Hindlimb muscle (tissue), 1 donor: ENCODE data around the gene TAF4. TPM values are rescaled to one million over a fixed set of nuclear protein-coding genes. Genes with fewer than 3 reads are reported as not detected.
"Not testable (repeated sequence)": the region's sequence is repeated elsewhere in the genome, so short reads cannot be mapped to it uniquely, and the experiment has no call there.

Experiments used
- DNase-seq: peaks from one replicate; pipeline ENCODE4 v3.0.0-alpha.2; 2013
- polyA plus RNA-seq: library from polyadenylated mRNA; unstranded; fragments of 120-200 nt; gene quantifications from one replicate; pipeline ENCODE4 v1.2.1, GENCODE V29; 2013; ENCODE audit not compliant: insufficient read length

TAF4 gene
- polyA plus RNA-seq, 1 donor = 16.3 TPM

DNA sequence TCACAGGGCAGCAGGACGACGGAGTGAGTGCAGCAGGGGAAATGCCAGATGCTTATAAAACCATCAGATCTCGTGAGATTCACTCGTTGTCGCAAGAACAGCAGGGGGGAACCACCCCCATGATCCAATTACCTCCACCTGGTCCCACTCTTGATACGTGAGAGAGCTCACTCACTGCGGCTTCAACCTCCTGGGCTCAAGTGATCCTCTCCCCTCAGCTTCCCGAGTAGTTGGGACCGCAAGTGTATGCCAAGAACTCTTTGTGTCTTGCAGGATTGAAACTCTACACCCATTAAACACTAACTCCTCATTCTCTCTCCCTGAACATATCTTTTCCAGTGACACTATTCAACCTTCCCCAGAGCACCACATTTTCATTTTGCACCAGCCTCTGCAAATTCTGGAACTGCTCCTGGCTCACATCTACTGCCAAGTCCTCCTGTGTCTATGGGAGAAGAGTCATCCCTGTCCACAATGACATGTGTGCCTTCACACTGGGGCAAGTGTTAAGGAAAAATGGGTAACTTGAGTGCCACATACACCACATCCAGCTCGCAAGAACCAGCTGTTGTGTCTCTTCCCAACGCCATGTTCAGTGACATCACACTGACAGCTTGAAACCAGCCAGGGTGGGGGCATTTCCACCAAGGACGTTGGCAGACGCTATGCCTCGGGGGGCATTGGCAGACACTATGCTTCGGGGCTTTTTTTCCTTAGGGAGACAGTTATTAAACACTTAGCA is 14.7 kb upstream of the TAF4 start:
- DNase-seq = no peak

DNA sequence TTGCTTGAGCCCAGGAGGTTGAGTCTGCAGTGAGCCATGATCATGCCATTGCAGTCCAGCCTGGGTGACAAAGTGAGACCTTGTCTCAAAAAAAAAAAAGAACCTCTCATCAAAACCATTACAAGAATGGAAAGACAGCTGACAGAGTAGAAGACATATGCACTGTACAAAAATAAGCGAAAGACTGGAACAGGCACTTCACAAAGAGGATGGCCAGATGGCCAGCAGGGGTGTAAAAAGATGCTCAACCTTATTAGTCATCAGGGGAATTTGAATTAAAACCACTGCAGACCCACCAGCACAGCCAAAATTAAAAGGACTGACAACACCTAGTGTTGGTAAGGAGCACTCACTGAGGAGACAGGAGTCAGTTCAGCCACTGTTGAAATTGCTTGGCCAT is 13.5 kb upstream of the TAF4 start:
- no peak for DNase-seq

DNA sequence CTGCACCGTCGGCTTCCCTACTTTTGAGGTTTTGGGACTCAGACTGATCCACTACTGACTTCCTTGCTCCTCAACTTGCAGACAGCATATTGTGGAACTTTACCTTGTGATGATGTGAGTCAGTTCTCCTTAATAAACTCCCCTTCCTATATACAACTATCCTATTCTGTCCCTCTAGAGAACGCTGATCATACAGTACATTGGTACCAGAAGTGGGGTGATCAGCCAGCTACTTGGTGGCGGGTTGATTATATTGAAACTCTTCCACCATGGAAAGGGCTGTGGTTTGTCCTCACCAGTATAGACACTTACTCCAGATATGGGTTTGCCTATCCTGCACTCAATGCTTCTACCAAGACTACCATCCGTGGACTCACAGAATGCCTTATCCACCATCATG is 7.6 kb upstream of the TAF4 start:
- no peak for DNase-seq

DNA sequence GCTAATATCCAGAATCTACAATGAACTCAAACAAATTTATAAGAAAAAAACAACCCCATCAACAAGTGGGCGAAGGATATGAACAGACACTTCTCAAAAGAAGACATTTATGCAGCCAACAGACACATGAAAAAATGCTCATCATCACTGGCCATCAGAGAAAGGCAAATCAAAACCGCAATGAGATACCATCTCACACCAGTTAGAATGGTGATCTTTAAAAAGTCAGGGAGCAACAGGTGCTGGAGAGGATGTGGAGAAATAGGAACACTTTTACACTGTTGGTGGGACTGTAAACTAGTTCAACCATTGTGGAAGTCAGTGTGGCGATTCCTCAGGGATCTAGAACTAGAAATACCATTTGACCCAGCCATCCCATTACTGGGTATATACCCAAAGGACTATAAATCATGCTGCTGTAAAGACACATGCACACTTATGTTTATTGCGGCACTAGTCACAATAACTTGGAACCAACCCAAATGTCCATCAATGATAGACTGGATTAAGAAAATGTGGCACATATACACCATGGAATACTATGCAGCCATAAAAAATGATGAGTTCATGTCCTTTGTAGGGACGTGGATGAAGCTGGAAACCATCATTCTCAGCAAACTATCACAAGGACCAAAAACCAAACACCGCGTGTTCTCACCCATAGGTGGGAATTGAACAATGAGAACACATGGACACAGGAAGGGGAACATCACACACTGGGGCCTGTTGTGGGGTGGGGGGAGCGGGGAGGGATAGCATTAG is 6.2 kb upstream of the TAF4 start:
- not testable (repeated sequence) for DNase-seq

DNA sequence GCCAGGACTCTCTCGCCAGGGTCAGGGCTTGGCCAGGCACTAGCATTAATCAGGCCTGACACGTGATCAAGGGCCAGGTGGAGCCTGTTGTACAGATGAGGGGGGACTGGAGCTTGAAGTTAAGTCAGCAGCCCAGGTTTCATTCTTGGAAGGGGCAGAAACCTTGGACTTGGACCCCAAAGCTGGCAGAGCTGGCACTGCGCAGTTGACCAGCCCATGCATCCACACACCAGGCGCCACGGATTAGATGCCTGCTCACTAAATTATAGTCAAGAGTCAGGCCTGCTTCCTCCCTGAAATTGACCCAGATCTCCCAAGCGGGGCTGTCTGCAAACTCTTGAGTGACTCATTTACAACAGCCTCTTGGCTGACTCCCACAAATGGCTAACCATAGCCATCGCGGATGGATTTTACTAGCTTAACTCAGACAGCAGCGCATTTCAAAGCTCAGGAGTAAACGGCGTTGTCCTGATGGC is 4.1 kb upstream of the TAF4 start:
- DNase-seq = no peak

DNA sequence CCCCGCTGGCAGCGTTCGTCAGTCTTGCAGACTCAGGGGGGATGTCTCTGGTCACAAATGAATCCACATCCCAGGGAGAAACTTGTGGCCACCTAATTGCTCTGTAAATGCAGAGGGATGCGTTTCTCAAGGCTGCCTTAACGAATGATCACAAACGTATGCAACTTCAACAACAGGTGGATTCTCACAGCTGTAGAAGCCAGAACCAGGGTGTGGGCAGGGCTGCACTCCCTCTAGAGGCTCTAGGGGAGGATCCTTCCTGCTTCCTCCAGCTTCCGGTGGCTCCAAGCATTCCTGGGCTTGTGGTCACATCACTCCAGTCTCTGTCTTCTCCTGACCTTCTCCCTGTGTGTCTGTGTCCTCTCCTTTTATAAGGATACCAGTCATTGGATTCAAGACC is 3.3 kb upstream of the TAF4 start:
- no peak for DNase-seq

DNA sequence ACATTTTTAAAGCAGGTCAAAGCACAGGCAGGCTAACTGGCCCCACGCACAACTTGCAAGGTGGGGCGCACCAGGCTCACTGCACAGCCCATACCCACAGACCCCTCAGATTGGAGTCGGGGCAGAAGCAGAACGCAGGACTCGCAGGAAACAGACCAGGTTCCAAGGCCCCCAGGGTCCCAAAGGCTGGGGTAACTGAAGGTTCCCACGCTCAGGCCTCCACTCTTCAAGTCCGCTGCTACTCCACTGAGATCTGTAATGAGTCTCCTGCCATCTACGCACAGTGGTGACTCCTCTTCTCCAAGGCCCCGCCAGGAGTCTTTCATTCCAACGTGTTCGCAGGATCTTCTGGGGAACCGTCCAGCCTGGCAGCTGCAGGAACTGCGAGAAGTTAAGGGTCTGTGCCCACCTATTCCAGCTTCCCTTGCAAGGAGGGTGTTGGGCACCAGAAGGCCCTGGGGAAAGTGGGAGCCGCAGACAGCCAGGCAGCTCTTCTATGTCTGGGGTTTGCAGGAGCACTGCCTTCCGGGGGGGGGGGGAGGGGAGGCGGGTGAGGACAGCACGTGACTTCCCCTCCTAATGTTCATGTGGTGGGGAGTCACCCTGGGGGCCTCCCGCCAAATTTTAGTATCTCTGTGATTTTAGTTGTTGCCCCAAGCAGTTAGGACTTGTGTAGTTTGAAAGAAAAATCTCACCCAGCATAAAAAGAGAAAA is 2.0 kb upstream of the TAF4 start:
- DNase-seq = no peak

DNA sequence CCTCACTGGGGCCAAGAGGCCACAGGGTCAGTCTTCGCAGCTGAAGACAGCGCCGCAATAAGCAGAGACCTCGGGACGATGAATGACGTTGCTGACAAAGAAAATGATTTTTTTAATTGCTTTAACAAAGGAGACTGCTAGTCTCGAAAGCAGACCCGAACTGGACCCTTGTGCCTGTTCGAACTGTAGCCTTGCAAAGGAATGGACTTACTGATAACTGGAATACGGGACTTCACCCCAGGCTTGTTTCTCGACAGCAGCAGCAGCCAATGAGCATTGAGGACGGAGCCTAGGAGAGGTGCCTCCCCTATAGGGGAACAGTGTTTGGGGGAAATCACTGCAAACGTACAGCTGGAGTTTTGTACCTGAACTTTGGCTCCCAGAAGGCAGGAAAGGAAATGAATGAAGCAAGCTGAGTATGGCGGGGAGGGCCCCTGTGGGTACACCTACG is 1.3 kb upstream of the TAF4 start:
- DNase-seq = no peak

DNA sequence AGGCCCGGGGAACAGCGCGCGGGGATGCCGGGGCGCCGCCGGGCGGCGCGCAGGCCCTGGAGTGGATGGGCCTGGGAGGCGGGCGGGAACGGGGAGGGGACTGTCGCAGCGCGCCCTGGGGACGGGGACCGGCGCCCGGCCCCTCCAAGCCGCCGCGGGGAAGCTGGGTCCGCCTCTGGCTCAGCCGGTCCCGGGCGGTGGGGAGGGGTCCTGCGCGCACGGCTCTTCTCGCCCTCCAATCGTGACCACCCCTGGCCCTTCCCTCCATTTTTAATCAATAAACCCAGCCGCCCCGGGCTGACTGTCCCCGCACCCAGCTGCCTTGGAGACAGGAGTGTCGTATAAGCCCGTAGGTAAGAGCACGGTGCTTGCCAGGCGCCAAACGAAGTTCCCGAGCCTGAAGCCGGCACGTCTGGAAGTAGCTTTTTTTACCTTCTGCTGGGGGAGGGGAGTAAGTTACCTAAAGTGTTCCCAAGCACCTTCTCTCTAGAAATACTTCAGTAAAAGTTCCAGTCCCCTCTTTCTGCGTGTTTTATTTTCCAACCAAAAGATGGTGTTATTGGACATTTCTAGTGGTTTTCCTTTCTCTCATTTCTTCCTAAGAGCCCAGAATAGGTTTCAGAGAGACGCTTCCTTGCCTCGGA is 780 bp upstream of the TAF4 start:
- DNase-seq = peak; percentile 42

DNA sequence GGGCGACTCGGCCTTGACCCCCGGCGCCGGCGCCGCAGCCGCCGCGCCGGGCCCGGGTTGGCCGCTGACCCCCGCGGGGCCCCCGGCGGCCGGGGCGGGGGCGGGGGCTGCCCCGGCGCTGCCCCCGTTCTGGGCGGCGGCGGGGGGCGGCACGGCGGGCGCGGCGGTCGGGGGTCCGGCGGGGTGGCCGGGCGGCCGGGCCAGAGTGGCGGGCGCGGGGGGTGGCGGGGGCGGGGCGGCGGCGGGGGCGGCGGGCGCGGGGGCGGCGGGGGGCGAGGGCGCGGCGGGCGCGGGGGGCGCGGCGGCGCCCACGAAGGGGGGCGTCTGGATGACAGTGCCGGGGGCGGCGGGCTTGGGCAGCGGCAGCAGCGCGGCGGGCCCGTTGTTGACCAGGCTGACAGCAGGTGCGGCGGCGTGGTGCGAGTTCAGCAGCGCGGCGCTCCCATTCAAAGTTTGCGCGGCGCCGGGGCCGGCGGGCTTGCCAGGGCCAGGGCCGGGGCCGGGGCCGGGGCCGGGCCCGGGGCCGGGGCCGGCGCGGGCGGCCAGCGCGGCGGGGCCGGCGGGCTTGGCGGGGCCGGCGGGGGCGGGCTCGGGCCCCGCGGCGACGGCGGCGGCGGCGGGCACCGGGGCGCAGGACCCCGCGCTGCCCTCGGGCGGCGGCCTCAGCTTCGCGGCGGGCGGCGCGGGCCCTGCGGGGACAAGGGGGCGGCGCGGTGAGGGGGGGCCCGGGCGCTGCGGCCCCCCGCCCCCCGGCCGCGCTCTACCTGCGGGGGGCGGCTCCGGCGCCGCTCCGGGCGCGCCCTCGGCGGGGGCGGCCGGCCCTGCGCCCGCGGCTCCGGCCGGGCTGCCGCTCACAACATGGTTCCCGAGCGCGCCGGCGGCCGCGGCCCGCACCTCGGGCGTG is 659 bp downstream of the TAF4 start:
- no peak for DNase-seq

DNA sequence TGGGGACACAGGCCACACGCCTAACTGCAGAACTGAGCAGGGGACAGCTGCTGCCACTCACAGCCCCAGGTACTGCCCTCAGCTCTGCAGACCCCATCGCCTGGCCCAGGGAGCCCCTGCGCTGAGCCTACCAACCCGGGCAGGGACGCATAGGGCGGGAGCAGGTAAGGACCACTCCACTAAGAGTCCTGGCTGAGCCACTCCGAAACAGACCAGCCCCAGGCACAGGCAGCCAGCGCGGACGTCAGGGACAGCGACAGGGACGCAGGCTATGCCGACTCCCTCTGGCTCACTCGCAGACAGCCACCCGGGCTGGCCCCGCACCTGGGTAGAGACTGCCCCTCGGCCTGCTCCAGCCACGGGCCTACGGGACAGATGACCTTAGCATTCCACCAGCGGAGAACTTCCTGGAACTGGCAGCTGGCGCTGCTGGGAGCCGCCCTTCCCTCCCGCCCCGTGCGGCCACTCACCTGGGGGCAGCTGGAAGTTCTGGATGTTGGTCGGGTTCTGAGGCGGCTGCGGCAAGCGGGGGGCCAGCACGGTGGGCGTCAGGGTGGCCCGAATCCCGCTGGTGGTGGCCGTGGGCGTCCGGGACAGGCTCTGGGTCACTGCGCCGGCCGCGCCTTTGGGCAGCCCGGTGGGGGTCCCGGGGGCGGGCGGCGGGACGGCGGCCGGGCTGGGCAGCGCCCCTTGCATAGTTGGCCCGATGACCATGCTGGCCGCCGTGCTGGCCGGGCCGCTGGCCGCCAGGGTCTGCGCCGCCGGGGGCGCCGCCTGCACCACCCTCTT is 1.5 kb downstream of the TAF4 start:
- DNase-seq = no peak

DNA sequence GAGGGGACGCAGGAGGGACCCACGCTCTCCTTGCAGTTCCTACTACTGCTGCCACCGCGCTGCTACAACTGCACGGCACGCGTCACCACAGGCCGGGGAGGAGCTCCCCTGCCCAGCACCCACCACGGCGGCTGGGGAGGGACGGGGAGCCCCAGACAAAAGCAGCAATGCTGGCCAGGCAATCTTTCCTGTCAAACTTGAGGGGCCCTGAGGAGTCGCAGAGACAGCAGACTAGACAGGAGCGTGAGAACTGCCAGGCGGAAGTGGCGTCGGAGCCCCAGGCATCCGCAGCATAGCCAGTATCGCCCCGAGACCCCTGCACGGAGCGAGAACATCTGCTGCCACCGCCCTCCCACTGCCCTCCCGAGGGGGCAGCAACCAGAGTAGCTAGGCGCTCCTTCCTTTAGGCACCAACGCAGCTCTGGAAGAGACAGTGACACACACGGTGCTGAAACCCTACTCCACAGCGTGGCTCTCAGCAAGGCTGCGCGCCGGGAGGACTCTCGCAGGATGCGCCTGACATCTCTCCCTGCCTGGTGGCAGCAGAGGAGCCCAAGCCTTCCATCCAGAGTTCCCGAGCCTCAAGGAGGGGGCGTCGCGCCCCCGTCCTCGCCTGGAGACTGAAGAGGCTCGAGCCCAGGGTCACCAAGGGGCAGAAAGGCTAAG is 2.2 kb downstream of the TAF4 start:
- DNase-seq = peak; percentile 24

DNA sequence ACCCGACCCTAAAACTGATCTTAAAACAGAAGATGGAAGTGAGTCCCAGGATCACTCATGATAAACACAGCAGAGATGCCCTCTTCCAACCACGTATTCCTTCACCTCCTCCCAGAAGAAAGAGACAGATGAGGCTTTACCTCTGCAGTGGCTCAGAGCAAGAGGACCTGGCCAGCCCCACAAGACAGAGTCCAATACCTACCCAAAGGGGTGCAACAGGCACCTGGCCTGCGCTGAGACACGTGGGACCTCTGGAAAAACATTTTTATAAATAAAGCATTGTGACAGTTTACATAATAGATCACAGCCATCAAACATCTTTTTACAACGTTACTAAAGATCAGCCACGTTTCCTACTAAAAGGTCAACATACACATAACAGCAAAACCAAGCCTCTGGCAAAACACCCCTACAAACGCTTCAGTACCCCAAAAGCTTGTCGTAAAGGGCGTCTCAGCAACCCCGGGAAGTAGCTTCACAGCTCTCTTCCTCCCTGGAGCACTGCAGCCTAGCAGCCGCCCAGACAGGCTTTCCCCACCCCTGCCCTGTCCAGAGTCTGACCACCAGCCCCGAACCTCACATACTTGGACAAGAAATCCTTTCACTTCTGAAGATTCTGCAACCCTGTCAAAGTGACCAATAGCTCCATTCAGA is 2.9 kb downstream of the TAF4 start:
- DNase-seq = no peak

DNA sequence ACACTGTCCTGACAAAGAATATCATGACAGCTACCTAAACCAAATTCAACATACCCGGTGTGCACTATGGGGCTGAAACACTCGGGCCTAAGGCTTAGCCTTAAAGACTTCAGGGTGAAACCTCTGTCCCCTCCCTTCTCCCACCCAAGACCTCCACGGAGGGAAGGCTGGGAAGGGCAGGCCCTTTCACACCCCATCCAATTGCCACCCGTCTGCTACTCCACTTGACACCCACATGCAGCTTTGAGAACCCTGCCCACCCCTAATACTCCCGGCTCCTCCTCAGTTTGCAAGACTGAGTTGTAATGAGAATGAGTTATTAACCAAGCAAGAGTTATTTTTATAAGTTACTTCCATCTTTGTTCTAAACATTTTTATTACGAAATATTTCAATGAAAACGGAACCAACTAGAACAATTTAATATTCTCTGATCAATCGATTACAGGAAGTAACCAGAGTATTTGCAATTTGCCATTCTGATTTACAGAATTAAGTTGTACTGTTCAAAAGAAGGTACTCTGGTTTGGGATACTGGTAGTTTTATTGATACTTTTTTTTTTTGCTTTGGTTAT is 3.7 kb downstream of the TAF4 start:
- no peak for DNase-seq

DNA sequence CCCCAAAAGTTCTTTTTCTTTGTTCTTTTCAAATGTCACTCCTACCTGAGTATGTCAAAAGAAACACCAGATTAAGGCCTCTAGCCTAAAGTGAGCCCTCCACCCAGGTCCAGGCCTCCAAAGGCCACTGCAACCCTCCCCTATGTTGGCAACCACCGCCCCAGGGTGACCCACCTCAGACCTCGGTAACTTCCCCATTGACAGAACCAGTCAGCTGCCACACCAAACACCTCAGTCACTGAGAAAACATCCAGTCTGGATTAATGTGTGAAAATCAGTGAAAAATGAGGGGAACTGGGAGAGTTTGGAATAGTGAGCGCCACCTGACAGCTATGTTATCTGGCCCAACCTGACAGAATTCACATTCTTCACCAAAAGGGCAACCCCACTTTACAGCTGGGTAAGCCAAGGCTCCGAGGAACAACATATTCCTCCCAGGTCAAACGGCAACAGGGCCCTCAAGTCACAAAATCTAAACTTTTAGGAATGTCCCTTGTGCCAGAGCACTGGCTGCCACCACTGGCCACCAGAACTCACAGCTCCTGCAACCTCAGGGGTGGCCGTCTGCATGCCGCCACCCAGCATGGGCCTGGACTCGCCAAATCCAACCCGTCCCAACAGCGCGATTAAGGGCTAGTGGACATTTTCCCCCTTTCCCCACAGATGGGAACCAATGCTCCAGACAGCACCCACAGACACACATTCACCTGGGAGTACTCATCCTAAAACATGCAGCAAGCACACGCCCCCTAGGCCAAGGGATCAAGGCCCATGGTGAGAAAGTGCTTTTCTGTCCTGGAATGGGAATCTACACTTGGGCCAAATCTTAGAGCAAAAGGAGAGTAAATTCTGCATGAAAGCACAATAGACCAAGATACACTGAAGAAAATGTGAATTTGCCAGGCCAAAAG is 4.8 kb downstream of the TAF4 start:
- no peak for DNase-seq

DNA sequence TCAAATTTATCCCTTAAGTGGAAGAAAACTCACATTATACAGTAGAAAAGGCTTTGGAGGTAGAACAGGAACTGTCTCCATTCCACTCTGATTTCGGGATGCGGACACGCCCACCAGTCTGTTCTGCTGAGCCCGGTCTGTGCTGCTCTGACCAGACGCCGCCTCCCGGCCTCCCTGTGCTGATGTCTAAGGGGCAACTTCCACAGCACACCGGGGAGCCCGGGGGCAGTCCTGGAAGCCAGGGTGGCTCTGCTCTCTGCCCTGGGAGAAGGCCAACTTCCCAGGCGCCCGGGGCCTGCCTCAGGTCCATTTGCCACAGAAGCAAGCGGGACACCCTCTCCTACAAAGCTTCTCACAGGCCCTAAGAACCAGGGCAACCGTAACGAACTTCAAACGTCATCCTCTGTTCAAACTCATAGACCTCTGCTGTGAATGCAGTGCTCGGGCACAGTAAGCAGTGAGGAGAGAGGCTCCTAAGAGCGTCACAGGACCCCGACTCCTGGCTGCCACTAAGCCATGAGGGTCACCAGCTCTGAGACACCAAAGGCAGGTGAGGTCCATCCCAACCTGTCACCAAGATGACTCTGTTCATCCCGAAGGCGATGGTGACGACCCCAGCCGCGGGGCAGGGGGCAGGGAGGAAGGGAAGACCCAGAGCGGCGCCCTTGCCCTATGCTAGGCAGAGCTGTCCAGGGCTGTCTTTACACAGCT is 5.6 kb downstream of the TAF4 start:
- no peak for DNase-seq

DNA sequence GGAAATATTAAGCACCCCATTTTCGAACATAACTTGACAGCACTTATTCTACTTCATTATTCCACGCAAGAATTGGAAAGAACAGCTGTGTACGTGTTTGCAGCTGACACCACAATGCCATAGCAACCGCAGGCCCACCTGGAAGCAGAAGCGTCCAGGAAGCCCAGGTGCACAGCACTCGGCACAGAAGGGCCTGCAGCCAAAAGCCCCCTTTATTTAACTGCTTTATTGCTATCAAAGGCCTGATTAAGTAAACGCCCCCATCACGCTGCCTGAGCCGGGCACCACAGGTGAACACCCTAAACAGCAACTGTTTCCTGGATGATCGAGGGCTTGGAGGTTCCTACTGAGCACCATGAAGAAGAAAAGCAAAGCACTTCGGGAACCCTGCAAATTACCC is 6.3 kb downstream of the TAF4 start:
- DNase-seq = no peak

DNA sequence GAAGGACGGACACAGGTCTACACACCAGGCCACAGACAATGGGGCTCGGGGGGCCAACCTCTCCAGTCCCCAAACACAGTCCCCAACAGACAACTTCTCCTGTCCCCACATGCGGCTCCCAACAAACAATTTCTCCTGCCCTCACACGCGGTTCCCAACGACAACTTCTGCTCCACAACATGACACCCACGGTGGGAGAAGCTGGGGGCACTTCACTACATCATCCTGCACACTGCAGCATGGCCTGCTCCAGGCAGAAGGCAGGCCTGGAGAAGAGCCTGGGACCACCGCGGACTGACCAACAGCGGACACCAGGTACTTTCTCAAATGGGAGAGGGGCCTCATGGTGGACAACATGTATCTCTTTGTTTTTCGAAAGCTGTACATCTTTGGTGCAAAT is 6.7 kb downstream of the TAF4 start:
- DNase-seq = no peak
